Activated T-helper 17 cell treated with anti-CD3 and anti-CD28 coated beads, Interleukin-2, amount 50 U/mL, for 72 hours (primary cell): ENCODE data around the gene CWC27. TPM values are rescaled to one million over a fixed set of nuclear protein-coding genes. Genes with fewer than 3 reads are reported as not detected.

Experiments used
- ATAC-seq: fragments of 150-1000 bp; cut with Tn5 transposase; replicated peaks from 2 replicates; pipeline ENCODE4 v1.10.0; 2021; ENCODE audit warnings: mild to moderate bottlenecking, moderate library complexity
- H3K27ac Mint-ChIP-seq: one replicate; pipeline ENCODE4 v1.8.0; 2022; ENCODE audit warnings: mixed read lengths
- H3K27me3 Mint-ChIP-seq: one replicate; pipeline ENCODE4 v1.8.0; 2022; ENCODE audit warnings: mixed read lengths
- H3K36me3 Mint-ChIP-seq: one replicate; pipeline ENCODE4 v1.8.0; 2022; ENCODE audit warnings: low read depth, mild to moderate bottlenecking, mixed read lengths
- H3K4me1 Mint-ChIP-seq: one replicate; pipeline ENCODE4 v1.8.0; 2022; ENCODE audit warnings: mixed read lengths
- H3K4me3 Mint-ChIP-seq: one replicate; pipeline ENCODE4 v1.8.0; 2022; ENCODE audit warnings: mild to moderate bottlenecking, mixed read lengths
- H3K9me3 Mint-ChIP-seq: one replicate; pipeline ENCODE4 v1.8.0; 2022; ENCODE audit warnings: mixed read lengths
- total RNA-seq, 2 donors: library from RNA; stranded (reverse); gene quantifications; one replicate each; pipeline ENCODE4 v1.2.3, GENCODE V29; 2022

Gene CWC27
- total RNA-seq, 2 donors from 2014 or later, result 26.7 to 32.5 TPM

DNA sequence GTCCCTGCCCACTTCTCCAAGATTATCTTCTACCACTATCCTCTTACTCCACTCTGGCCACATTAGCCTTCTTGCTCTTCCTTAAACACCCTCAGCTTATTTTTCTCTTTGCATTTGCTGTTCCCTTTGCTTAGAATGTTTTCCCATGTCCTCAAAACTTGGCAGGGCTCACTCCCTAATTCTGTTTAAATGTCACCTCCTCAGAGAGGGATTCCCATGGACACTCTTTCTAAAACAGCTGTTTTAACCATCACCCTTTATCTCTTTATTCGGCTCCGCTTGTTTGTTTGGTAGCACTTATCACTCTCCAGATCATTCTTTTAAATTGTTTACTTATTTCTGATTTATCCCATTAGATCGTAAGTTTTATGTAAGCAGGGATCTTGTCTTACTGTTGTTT lies 278.5 kb downstream of the CWC27 start:
- no peak for ATAC-seq
- Mint-ChIP-seq H3K4me1 (no peaks in the 10 kb centered on the region), H3K4me3 (no peak overlapping the region), H3K27me3 (no peaks in the 10 kb centered on the region), H3K36me3 (no peaks in the 10 kb centered on the region), H3K27ac (no peak overlapping the region), H3K9me3 (no peaks in the 10 kb centered on the region)

DNA sequence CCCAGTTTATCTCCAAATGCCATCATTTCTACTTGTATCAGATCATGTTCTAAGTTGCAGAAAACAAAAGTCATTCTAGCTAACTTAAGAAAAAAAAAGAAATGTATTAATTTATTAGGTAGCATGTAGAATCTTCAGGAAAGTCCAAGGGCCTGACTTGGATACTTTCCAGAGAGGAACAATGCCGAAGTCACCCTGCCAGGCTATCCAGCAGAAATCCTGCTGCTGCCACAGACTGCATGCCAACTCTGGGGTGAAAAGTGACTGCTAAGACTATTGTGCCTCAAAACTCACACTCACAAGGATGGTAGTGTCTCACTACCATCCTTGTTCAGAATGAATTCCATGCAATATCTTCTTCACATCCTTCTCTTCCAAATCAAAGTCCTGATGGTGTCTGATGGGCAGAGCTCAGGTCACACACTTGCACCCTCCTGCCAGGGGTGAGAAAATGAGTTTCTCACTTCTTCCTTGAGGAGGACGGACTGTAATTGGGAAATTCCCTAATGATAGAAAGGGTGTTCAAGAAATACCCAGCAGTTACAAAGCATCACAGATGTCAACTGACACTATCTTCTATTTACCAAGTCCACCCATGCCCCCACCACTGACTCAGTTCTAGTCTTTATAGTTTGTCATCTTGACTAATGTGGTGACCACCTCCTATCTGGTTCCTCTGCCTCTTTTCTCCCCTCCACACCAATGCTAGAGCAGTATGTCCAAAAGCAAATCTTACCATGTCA lies 279.4 kb downstream of the CWC27 start:
- Mint-ChIP-seq H3K9me3 (no peaks in the 10 kb centered on the region), H3K36me3 (no peaks in the 10 kb centered on the region), H3K4me1 (no peaks in the 10 kb centered on the region), H3K27me3 (no peaks in the 10 kb centered on the region), H3K27ac (no peak overlapping the region), H3K4me3 (no peak overlapping the region)
- peak; percentile 9 for ATAC-seq

DNA sequence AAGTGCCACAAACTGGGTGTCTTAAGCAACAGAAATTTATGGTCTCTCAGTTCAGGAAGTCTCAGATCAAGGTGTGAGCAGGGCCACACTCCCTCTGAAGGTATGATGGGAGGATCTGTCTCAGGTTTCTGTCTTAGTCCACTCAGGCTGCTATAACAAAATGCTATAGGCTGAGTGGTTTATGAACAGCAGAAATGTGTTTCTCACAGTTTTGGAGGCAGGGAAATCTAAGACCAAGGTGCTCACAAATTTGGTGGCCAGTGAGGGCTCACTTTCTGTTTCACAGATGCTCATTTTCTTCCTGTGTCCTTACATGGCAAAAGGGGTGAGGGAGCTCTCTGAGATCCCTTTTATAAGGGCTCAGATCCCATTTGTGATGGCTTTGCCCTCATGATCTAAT lies 281.4 kb downstream of the CWC27 start:
- no peaks in the 10 kb centered on the region for H3K36me3 Mint-ChIP-seq
- no peaks in the 10 kb centered on the region for H3K9me3 Mint-ChIP-seq
- H3K27ac Mint-ChIP-seq, result no peak overlapping the region
- no peak overlapping the region for H3K4me3 Mint-ChIP-seq
- no peaks in the 10 kb centered on the region for H3K27me3 Mint-ChIP-seq
- H3K4me1 Mint-ChIP-seq, result no peaks in the 10 kb centered on the region
- no peak for ATAC-seq

DNA sequence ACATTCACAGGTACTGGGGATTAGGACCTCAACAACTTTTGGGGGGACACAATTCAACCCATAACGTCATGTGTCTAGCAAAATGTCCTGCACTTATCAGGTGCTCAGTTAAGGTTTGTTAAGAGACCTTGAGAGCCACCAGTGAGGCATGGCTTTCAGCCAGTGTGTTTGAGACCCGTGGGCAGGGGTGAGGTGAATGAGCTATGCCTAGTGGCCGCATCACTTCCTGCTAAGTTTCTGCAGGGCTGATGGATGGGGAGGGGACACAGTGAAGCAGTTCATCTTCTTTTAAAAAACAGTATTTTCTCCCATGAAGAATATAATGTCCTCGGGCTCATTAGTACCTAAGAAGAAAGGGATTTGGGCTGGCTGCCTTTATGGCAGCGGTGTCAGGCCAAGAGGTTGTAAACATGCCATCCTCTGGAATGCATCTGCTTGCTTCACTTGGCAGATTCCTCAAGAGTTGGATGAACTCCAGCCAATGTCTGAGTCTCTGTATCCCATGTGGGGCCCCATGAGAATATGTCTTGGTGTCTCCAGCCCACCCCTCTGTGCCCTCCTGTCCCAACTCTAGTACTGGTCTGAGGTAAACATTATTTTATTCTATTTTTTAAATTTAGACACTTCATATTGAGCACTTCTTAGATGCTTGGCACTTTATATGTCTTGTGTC lies 282.2 kb downstream of the CWC27 start:
- Mint-ChIP-seq H3K27me3 (peaks cover 3% of the 10 kb centered on the region), H3K4me3 (no peak overlapping the region), H3K27ac (no peak overlapping the region), H3K9me3 (no peaks in the 10 kb centered on the region), H3K36me3 (no peaks in the 10 kb centered on the region), H3K4me1 (no peaks in the 10 kb centered on the region)
- ATAC-seq, result peak; percentile 59

DNA sequence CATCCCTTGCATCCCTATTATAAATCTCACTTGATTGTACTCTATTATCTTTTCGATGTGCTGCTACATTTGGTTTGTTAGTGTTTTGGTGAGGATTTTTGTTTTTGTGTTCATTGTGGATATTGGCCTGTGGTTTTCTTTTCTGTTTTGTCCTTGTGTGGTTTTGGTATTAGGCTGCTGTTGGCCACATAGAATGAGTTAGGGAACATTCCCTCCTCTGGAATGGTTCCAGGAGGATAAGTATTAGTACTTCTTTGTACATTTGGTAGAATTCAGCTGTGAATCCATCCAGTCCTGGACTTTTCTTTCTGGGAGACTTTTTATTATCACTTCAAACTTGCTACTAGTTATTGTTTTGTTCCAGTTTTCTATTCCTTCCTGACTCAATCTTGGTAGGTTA lies 287.2 kb downstream of the CWC27 start:
- ATAC-seq, result no peak
- no peaks in the 10 kb centered on the region for H3K4me1 Mint-ChIP-seq
- peaks cover 3% of the 10 kb centered on the region for H3K27me3 Mint-ChIP-seq
- H3K4me3 Mint-ChIP-seq, result no peak overlapping the region
- H3K9me3 Mint-ChIP-seq, result no peaks in the 10 kb centered on the region
- H3K27ac Mint-ChIP-seq, result no peak overlapping the region
- no peaks in the 10 kb centered on the region for H3K36me3 Mint-ChIP-seq

DNA sequence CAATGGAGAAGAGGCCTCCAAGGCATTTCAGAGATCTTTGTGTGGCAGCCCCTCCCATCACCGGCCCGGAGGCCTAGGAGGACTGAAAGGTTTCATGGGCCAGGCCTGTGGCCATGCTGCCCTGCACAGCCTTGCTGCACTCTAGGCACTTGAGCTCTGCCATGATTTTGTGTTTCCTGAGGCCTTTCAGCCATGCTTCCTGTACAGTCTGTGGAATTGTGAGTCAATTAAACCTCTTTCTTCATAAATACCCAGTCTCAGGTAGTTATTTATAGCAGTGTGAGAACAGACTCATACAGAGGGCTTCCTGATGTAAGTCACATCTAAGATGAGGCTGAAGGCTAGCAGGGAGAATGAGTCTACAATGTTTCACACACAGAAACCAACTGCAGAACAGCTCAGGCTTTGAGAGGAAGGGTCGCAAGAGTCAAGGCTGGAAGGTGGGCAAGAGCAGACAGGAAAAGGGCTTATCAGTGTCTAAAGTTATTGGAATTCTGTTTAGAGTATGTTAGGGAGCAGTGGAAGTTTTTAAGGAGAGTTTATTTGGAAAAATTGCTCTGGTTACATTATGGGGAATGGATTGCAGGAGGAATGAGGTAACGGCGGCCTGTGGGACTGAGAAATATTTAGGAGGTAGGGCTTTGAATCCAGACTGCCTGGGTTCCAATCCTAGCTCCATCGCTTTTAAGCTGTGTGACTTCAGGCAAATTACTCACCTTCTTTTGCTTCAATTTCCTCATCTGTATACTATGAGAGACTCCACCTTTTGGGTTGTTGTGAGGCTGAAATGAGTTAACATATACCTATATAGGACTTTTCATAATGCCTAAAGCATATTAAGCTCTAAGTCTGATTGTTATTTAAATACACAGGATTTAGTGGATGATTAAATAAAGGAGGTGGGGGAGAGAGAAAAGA lies 291.2 kb downstream of the CWC27 start:
- Mint-ChIP-seq H3K9me3 (no peaks in the 10 kb centered on the region), H3K36me3 (no peaks in the 10 kb centered on the region), H3K27ac (no peak overlapping the region), H3K4me3 (no peak overlapping the region), H3K4me1 (no peaks in the 10 kb centered on the region), H3K27me3 (peaks cover 7% of the 10 kb centered on the region)
- peak; percentile 91 for ATAC-seq

DNA sequence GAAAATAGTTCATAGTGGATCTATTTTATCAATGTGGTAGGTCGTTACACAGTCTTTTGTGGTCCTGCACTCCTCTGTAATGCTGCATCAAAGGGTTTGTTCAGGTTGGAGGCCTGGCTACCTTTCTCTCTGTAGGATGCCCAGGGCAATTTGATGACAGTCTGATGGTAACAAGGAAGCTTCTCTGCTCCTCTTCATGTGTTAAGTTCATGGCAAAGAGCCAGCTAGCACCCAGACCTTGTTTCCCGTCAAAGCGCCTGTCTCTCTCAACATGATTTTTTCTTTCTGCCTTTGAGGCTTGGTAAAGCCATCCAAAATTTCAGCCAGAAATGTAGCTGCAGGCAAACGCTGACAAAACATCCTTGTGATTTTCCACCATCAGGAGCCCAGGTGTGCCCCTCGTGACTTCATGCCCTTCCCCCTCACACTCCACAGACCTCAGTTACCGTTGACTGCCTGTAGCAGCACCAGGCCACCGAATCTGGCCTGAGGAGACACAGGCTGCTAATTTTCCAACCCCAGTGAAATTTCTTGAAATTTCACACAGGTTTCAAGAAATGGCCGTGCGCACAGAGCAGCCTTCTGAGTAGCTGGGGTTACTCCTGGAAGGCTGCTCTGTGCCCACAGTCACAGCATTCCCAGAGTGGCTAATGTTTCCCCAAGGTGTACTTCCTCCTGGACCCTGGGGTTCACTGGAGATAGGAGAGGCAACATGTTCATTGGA lies 292.7 kb downstream of the CWC27 start:
- no peak overlapping the region for H3K4me3 Mint-ChIP-seq
- H3K9me3 Mint-ChIP-seq, result no peaks in the 10 kb centered on the region
- no peaks in the 10 kb centered on the region for H3K4me1 Mint-ChIP-seq
- no peak overlapping the region for H3K27ac Mint-ChIP-seq
- no peaks in the 10 kb centered on the region for H3K36me3 Mint-ChIP-seq
- ATAC-seq, result no peak
- H3K27me3 Mint-ChIP-seq, result peaks cover 16% of the 10 kb centered on the region

DNA sequence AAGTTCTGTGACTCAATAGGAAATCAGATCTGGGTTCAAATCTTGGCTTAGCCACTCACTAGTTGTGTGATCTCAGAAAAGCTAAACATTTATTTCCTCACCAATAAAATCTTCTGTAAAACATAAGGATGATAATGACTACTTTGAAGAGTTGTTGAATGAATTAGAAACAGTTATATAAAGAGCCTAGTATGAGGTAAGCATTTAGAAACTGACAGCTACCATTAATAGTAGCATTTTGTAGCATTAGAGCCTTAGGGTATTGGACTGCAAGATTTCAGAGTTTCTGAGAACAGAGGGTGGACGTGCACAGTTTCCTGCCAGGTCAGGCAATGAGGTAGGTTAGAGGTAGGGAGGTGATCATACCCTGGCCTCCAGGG lies 293.2 kb downstream of the CWC27 start:
- Mint-ChIP-seq H3K9me3 (no peaks in the 10 kb centered on the region), H3K27ac (no peak overlapping the region), H3K4me1 (no peaks in the 10 kb centered on the region), H3K4me3 (no peak overlapping the region), H3K36me3 (no peaks in the 10 kb centered on the region), H3K27me3 (peaks cover 16% of the 10 kb centered on the region)
- ATAC-seq, result no peak

DNA sequence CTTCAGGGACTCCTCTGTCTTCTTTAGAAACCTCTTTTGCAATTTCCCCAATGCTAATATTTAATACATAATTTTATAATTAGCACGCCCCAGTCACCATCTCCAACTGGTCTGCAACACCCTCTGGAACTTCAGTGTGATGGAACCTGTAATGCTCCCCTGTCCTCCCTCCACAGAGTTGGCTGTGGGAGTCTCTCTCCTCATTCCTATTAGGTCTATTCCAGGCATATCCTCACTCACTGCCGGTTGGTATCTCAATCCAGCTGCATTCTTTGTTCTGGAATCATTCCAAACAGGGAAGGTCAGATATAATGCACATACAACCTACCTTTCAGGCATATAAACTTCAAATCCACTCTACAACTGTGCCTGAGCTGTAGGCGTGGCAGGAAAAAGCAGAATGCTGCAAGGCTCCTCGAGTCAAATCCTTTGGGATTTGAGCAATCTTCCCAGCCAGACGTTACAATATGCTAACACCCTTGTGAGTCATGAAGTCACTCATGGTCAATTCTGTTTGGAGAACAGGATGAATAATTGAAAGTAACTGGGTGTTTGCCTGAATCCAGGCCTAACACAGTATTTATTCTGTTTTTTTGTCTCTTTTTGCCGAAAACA lies 293.8 kb downstream of the CWC27 start:
- Mint-ChIP-seq H3K9me3 (no peaks in the 10 kb centered on the region), H3K36me3 (no peaks in the 10 kb centered on the region), H3K4me1 (no peaks in the 10 kb centered on the region), H3K27me3 (peaks cover 16% of the 10 kb centered on the region), H3K4me3 (no peak overlapping the region), H3K27ac (no peak overlapping the region)
- ATAC-seq, result no peak

DNA sequence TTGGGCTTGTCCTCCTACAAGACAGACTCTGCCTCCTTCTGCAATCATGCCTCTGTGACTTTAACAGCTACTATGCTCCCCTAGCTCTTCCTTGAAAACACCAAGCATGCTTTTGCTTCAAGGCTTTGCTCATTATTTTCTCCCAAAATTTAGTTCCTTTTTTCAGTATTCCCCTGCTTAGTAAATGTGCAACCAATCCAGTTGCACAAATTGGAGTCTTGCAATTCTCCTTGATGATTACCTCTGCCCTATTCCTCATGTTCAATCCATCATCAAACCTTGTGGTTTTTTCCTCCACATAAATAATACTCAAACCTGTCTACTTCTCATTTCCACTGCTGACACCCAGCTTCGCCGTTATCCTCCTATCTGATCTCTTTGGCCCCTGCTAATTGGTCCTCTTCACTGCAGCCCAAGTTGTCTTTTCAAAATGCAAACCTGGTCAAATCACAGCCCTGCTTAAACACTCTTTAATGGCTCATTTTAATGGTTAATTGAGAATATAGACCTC lies 296.3 kb downstream of the CWC27 start:
- no peak overlapping the region for H3K27ac Mint-ChIP-seq
- H3K36me3 Mint-ChIP-seq, result no peaks in the 10 kb centered on the region
- no peak overlapping the region for H3K4me3 Mint-ChIP-seq
- H3K27me3 Mint-ChIP-seq, result peaks cover 16% of the 10 kb centered on the region
- ATAC-seq, result no peak
- no peaks in the 10 kb centered on the region for H3K9me3 Mint-ChIP-seq
- no peaks in the 10 kb centered on the region for H3K4me1 Mint-ChIP-seq

DNA sequence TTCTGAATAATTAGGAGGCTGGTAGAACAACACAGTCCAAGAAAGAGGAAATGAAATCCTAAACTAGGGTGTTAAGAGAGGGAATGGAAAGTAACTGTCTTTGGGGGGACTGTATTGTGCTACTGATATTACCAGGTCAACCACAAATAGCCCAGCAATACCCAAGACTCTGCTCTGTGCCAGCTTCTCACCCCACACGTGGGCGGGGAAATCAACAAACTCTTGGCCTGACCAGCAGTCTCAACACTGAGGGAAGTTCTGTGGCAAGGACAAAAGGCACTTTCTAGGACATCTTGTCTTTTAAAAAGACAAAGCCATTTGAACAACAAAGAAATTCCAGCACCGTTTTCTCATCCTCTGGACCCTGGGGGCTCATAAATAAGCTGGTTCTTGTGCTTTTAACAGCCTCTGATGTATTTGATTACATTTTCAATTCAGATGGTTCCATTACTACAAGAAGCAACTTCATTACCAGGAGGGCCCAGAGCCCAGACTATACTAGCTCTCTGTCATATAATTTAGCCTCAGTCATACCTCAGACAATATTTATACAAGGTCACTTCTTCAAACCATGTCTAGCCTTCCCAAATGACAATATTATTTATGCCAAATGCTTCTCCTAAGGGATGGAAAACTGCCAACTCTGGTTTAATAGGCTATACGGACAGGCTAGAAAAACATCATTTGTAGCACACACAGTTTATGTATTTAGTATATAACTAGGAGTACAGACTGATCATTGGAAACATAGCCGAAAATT lies 297.8 kb downstream of the CWC27 start:
- no peaks in the 10 kb centered on the region for H3K9me3 Mint-ChIP-seq
- no peak overlapping the region for H3K27ac Mint-ChIP-seq
- no peaks in the 10 kb centered on the region for H3K36me3 Mint-ChIP-seq
- H3K4me1 Mint-ChIP-seq, result no peaks in the 10 kb centered on the region
- peaks cover 16% of the 10 kb centered on the region for H3K27me3 Mint-ChIP-seq
- H3K4me3 Mint-ChIP-seq, result no peak overlapping the region
- no peak for ATAC-seq

DNA sequence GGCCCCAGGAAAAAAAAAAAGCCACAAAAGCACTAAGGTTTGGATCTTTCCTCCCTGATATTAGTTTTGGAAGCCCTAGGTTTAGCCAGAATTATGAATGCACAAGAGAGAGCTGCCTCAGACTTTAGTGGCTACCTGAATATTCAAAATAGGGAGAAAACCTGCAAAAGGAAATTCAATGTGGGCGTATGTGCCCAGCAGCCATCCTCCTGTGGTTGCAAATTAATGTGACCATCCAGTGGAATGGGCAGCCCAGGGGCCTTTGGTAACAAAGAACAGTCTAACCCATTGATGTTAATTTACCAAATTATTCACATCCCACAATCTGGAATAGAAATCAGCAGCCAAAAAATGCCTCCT lies 298.4 kb downstream of the CWC27 start:
- H3K27ac Mint-ChIP-seq, result no peak overlapping the region
- no peak for ATAC-seq
- no peak overlapping the region for H3K4me3 Mint-ChIP-seq
- peaks cover 16% of the 10 kb centered on the region for H3K27me3 Mint-ChIP-seq
- H3K4me1 Mint-ChIP-seq, result no peaks in the 10 kb centered on the region
- no peaks in the 10 kb centered on the region for H3K36me3 Mint-ChIP-seq
- H3K9me3 Mint-ChIP-seq, result no peaks in the 10 kb centered on the region
